H1 (cell line): Measurements from ENCODE around the gene SH3BGRL3. TPM values are rescaled to one million over a fixed set of nuclear protein-coding genes. Genes with fewer than 3 reads are reported as not detected.

ENCODE experiments used
- CTCF ChIA-PET: fragments of 300-600 bp; sonication (Branson Sonifier 250); formaldehyde crosslinking; loops from one replicate; lab custom pipeline; 2021; ENCODE audit not compliant: partially characterized antibody; lab: Charles Lee
- POLR2A ChIA-PET: fragments of 300-600 bp; sonication (Branson Sonifier 250); formaldehyde crosslinking; loops from one replicate; lab custom pipeline; 2021; ENCODE audit warnings: inconsistent platforms; ENCODE audit not compliant: partially characterized antibody; lab: Charles Lee
- DNase-seq, 2 experiments: peaks; one replicate each; pipeline versions ENCODE4 v3.0.0 to v3.0.0-alpha.2; 2010 to 2022; ENCODE audit warnings: low spot score in 2 of 2, low read depth in 1 of 2, mixed read lengths in 1 of 2
- FAIRE-seq: peaks from 2 replicates; lab custom pipeline; 2011; peaks lifted over from hg19 to GRCh38; lab: Jason Lieb, UNC
- H2AFZ ChIP-seq: 2 replicates; pipeline ENCODE4 v1.8.1; 2012; ENCODE audit warnings: low read length, inconsistent platforms
- H2AK5ac ChIP-seq: 2 replicates; pipeline ENCODE4 v1.6.1; 2013; ENCODE audit warnings: low read depth, low read length
- H2BK120ac ChIP-seq: replicated peaks from 2 replicates; pipeline ENCODE3; 2013; ENCODE audit warnings: low read depth, low read length, inconsistent platforms
- H2BK12ac ChIP-seq: 2 replicates; pipeline ENCODE4 v1.6.1; 2013; ENCODE audit warnings: low read depth, low read length
- H2BK15ac ChIP-seq: 2 replicates; pipeline ENCODE4 v1.6.1; 2013; ENCODE audit warnings: low read length
- H2BK20ac ChIP-seq: 2 replicates; pipeline ENCODE4 v1.6.1; 2013; ENCODE audit warnings: low read length
- H2BK5ac ChIP-seq: 2 replicates; pipeline ENCODE4 v1.6.1; 2013; ENCODE audit warnings: low read depth, low read length
- H3K14ac ChIP-seq: 2 replicates; pipeline ENCODE4 v1.6.1; 2013; ENCODE audit warnings: inconsistent platforms; ENCODE audit not compliant: insufficient read length
- H3K18ac ChIP-seq: 2 replicates; pipeline ENCODE4 v1.6.1; 2013; ENCODE audit warnings: low read length; ENCODE audit errors: extremely low read depth
- H3K23ac ChIP-seq: 2 replicates; pipeline ENCODE4 v1.6.1; 2013; ENCODE audit warnings: inconsistent platforms; ENCODE audit not compliant: insufficient read length
- H3K23me2 ChIP-seq: 2 replicates; pipeline ENCODE4 v1.6.1; 2013; ENCODE audit warnings: low read depth, low read length
- H3K27ac ChIP-seq: 2 replicates; pipeline ENCODE4 v1.6.1; 2011; ENCODE audit warnings: low read depth, low read length, inconsistent platforms
- H3K27me3 ChIP-seq, 4 experiments: replicated peaks in 1 of 4; 1 replicate in 1 of 4; 2 replicates in 3 of 4; pipeline versions ENCODE4 v1.6.1 to v1.8.1; 2011 to 2013; ENCODE audit warnings: low read length in 3 of 4, mild to moderate bottlenecking in 3 of 4, inconsistent platforms in 2 of 4, mixed read lengths in 2 of 4, moderate library complexity in 1 of 4; ENCODE audit not compliant: control insufficient read depth in 3 of 4, insufficient read depth in 3 of 4; ENCODE audit errors: extremely low read depth in 1 of 4
- H3K36me3 ChIP-seq, 4 experiments: 2 replicates each; pipeline versions ENCODE4 v1.6.1 to v1.8.1; 2011 to 2013; ENCODE audit warnings: mild to moderate bottlenecking in 4 of 4, low read length in 3 of 4, moderate library complexity in 2 of 4, control low read depth in 1 of 4, inconsistent platforms in 1 of 4; ENCODE audit not compliant: insufficient read depth in 4 of 4, control insufficient read depth in 2 of 4
- H3K4ac ChIP-seq: replicated peaks from 2 replicates; pipeline ENCODE3; 2013; ENCODE audit warnings: low read length, low read depth, mixed read lengths, inconsistent platforms; ENCODE audit not compliant: insufficient read length
- H3K4me1 ChIP-seq, 4 experiments: replicated peaks in 1 of 4; 1 replicate in 1 of 4; 2 replicates in 3 of 4; pipeline versions ENCODE4 v1.6.1 to v1.8.1; 2011 to 2013; ENCODE audit warnings: low read length in 3 of 4, inconsistent platforms in 2 of 4, mixed read lengths in 1 of 4; ENCODE audit not compliant: insufficient read depth in 4 of 4, control insufficient read depth in 3 of 4
- H3K4me2 ChIP-seq, 2 experiments: 2 replicates each; pipeline versions ENCODE4 v1.6.1 to v1.8.1; 2011 to 2013; ENCODE audit warnings: low read depth in 2 of 2, low read length in 2 of 2, control low read depth in 1 of 2, inconsistent platforms in 1 of 2, mild to moderate bottlenecking in 1 of 2; ENCODE audit not compliant: insufficient read depth in 1 of 2
- H3K4me3 ChIP-seq, 4 experiments: fragments of 200-600, 300-600 bp in 1 of 4; sonication (generic), shearing (Covaris generic), sonication (Bioruptor Twin) in 1 of 4; 2 replicates each; pipeline versions ENCODE4 v1.5.1 to v1.8.1; 2011 to 2016; ENCODE audit warnings: low read length in 4 of 4, low read depth in 3 of 4, control low read depth in 2 of 4, inconsistent platforms in 2 of 4, mild to moderate bottlenecking in 2 of 4, mixed read lengths in 1 of 4, moderate library complexity in 1 of 4; ENCODE audit not compliant: insufficient read depth in 2 of 4; ENCODE audit errors: extremely low read depth in 1 of 4
- H3K56ac ChIP-seq: replicated peaks from 2 replicates; pipeline ENCODE3; 2013; ENCODE audit warnings: low read depth, mild to moderate bottlenecking, mixed read lengths, low read length, inconsistent platforms; ENCODE audit not compliant: insufficient read length
- H3K79me1 ChIP-seq: 2 replicates; pipeline ENCODE4 v1.6.1; 2013; ENCODE audit warnings: low read depth, low read length, control low read depth
- H3K79me2 ChIP-seq, 2 experiments: 2 replicates each; pipeline versions ENCODE4 v1.6.1 to v1.8.1; 2012 to 2013; ENCODE audit warnings: low read length in 2 of 2, mild to moderate bottlenecking in 2 of 2, inconsistent platforms in 1 of 2; ENCODE audit not compliant: insufficient read depth in 2 of 2, control insufficient read depth in 1 of 2
- H3K9ac ChIP-seq, 4 experiments: replicated peaks in 1 of 4; 1 replicate in 1 of 4; 2 replicates in 3 of 4; pipeline versions ENCODE4 v1.6.1 to v1.8.1; 2011 to 2013; ENCODE audit warnings: low read depth in 3 of 4, low read length in 3 of 4, control low read depth in 2 of 4, mild to moderate bottlenecking in 2 of 4, moderate library complexity in 2 of 4, inconsistent platforms in 1 of 4; ENCODE audit errors: extremely low read depth in 1 of 4
- H3K9me3 ChIP-seq, 2 experiments: 2 replicates each; pipeline versions ENCODE4 v1.6.1 to v1.8.1; 2012 to 2013; ENCODE audit warnings: mild to moderate bottlenecking in 2 of 2, moderate library complexity in 2 of 2, control low read depth in 1 of 2, inconsistent platforms in 1 of 2, low read depth in 1 of 2, low read length in 1 of 2, mixed read lengths in 1 of 2; ENCODE audit not compliant: insufficient read depth in 2 of 2
- H4K20me1 ChIP-seq, 2 experiments: replicated peaks in 1 of 2; 2 replicates each; pipeline versions ENCODE3 to v1.8.1; 2011 to 2013; ENCODE audit warnings: inconsistent platforms in 2 of 2, low read length in 2 of 2, mild to moderate bottlenecking in 1 of 2; ENCODE audit not compliant: insufficient read depth in 2 of 2, control insufficient read depth in 1 of 2
- H4K5ac ChIP-seq: 2 replicates; pipeline ENCODE4 v1.6.1; 2013; ENCODE audit warnings: low read length, low read depth, mixed read lengths, inconsistent platforms; ENCODE audit not compliant: insufficient read length
- H4K8ac ChIP-seq: 2 replicates; pipeline ENCODE4 v1.8.0; 2013; ENCODE audit warnings: mild to moderate bottlenecking, moderate library complexity, low read length, inconsistent platforms; ENCODE audit not compliant: insufficient read depth; ENCODE audit errors: extremely low read depth
- H4K91ac ChIP-seq: replicated peaks from 2 replicates; pipeline ENCODE3; 2013; ENCODE audit warnings: low read length, mixed read lengths, inconsistent platforms; ENCODE audit not compliant: insufficient read length
- CBX8 ChIP-seq: fragments of 300-800, 300-1000 bp; sonication (generic); IDR thresholded peaks from 2 replicates; pipeline ENCODE4 v1.7.1; 2016; ENCODE audit warnings: low read depth, low read length, borderline replicate concordance
- POLR2AphosphoS5 ChIP-seq: IDR thresholded peaks from 2 replicates; pipeline ENCODE4 v1.6.1; 2011; ENCODE audit warnings: low read depth, low read length
- SP1 ChIP-seq: IDR thresholded peaks from 2 replicates; pipeline ENCODE4 v1.6.1; 2011; ENCODE audit warnings: low read depth, low read length
- WGBS, 2 experiments: shearing (Covaris generic) in 1 of 2; methylation state at CpG; one replicate each; pipeline versions ENCODE4 v1.1.6 to v1.1.7; 2013 to 2015; ENCODE audit warnings: low lambda C conversion rate in 2 of 2, mixed read lengths in 2 of 2, inconsistent platforms in 1 of 2, low coverage in 1 of 2, missing lambda C conversion rate in 1 of 2; ENCODE audit not compliant: insufficient replicate concordance in 2 of 2, insufficient coverage in 1 of 2, insufficient read length in 1 of 2; ENCODE audit errors: extremely low coverage in 1 of 2, missing lambda C conversion rate in 1 of 2; 5-methylcytosine and 5-hydroxymethylcytosine counted together
- polyA plus RNA-seq, 7 experiments: library from polyadenylated mRNA; depleted of rRNA in 3 of 7; stranded (reverse) in 5 of 7; unstranded in 2 of 7; fragments of >200 nt in 5 of 7; fragments of 200-250 nt in 2 of 7; gene quantifications; 1 replicate in 5 of 7; 2 replicates in 1 of 7; 4 replicates in 1 of 7; pipeline versions ENCODE4 v1.2.1 to v1.2.3, GENCODE V29; 2011 to 2013; ENCODE audit warnings: missing spikeins in 2 of 7, mixed read lengths in 2 of 7
- total RNA-seq: library from RNA; stranded (reverse); fragmentation: NEBNext Ultra II Directional; extraction: Animal tissue kit (Norgen Biotek cat#: 25700); gene quantifications from 2 replicates; pipeline ENCODE4 v1.2.1, GENCODE V29; 2021
- TF ChIP-seq, protein P1 (sequence below), 3 experiments: IDR thresholded peaks; 1 replicate in 2 of 3; 2 replicates in 1 of 3; pipeline versions ENCODE4 v1.5.1 to v1.6.1; 2011; ENCODE audit warnings: low read length in 3 of 3, mild to moderate bottlenecking in 3 of 3, inconsistent platforms in 2 of 3, low read depth in 1 of 3, moderate library complexity in 1 of 3; ENCODE audit not compliant: insufficient read depth in 1 of 3; ENCODE audit errors: control extremely low read depth in 1 of 3

The SH3BGRL3 gene
- total and polyA plus RNA-seq, 2 of the 8 experiments (the other 6 are each of a cell fraction or from before 2014, with no cell fraction given), result 77.8 to 107 TPM

DNA sequence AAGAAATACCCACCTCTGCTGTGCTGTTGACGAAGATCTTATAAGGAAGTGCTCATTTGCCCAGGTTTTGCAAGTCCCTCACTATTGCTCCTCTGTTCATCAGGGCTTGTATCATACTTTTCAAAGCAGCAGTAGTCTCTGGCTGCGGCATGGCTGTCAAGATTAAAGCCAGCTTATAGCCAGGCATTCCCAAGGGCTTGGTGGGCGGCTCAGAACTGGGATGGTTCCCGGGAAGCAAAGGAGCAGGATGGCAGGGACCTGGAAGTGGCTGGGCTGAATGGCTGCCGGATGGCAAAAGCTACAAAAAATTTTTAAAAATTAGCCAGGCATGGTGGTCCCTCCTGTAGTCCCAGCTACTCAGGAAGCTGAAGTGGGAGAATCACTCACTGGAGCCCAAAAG is 16.7 kb upstream of the SH3BGRL3 start:
- no peak overlapping the region for H2BK12ac ChIP-seq
- peaks cover 0 to 2% of the 10 kb centered on the region in 2 experiments for H4K20me1 ChIP-seq
- H3K4me1 ChIP-seq, result no peaks in the 10 kb centered on the region
- H2BK5ac ChIP-seq, result no peak overlapping the region
- H3K56ac ChIP-seq, result no peak overlapping the region
- no peak overlapping the region for H3K23ac ChIP-seq
- H4K5ac ChIP-seq, result no peak overlapping the region
- H4K8ac ChIP-seq, result no peak overlapping the region
- no peak for TF ChIP-seq CBX8
- no peak for TF ChIP-seq POLR2AphosphoS5
- TF ChIP-seq, protein P1, sequence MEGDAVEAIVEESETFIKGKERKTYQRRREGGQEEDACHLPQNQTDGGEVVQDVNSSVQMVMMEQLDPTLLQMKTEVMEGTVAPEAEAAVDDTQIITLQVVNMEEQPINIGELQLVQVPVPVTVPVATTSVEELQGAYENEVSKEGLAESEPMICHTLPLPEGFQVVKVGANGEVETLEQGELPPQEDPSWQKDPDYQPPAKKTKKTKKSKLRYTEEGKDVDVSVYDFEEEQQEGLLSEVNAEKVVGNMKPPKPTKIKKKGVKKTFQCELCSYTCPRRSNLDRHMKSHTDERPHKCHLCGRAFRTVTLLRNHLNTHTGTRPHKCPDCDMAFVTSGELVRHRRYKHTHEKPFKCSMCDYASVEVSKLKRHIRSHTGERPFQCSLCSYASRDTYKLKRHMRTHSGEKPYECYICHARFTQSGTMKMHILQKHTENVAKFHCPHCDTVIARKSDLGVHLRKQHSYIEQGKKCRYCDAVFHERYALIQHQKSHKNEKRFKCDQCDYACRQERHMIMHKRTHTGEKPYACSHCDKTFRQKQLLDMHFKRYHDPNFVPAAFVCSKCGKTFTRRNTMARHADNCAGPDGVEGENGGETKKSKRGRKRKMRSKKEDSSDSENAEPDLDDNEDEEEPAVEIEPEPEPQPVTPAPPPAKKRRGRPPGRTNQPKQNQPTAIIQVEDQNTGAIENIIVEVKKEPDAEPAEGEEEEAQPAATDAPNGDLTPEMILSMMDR (IDR thresholded peaks at IDR 0.05; ENCODE audit: control extremely low read depth in 1 of 3, insufficient read depth in 1 of 3, low read depth in 1 of 3, low read length in 3 of 3), result no peak
- no peak for TF ChIP-seq SP1
- H3K79me1 ChIP-seq, result no peaks in the 10 kb centered on the region
- H3K27me3 ChIP-seq, result no peaks in the 10 kb centered on the region
- H3K14ac ChIP-seq, result no peak overlapping the region
- DNase-seq, result no peak
- no peak for FAIRE-seq
- H2AFZ ChIP-seq, result no peak overlapping the region
- no peak overlapping the region for H3K4ac ChIP-seq
- WGBS, 2 experiments, result 87% methylated on average over 5 of the region's 5 CpGs; no CpG with 5 or more reads in 1 of the 2 experiments
- H3K9me3 ChIP-seq, result no peaks in the 10 kb centered on the region
- POLR2A ChIA-PET, result interaction anchor here (1.7 kb wide), 1 partner anchor 17 kb away, joined by 3 read pairs; the partner anchor contains the start of gene SH3BGRL3
- CTCF ChIA-PET, result interaction anchor here (0.9 to 4.5 kb wide), 4 partner anchors 12 to 252 kb away, joined by 4 to 21 read pairs (median 6); partner anchors contain the start of gene CATSPER4
- H3K4me3 ChIP-seq, result no peak overlapping the region
- H2BK15ac ChIP-seq, result no peak overlapping the region
- H3K9ac ChIP-seq, result no peak overlapping the region
- no peak overlapping the region for H3K4me2 ChIP-seq
- H3K36me3 ChIP-seq, result peaks cover 11 to 54% (median 36%) of the 10 kb centered on the region in 4 experiments; a peak in 7 of 8 replicates
- no peak overlapping the region for H3K27ac ChIP-seq
- no peak overlapping the region for H3K18ac ChIP-seq
- no peak overlapping the region for H2BK20ac ChIP-seq
- H3K23me2 ChIP-seq, result no peaks in the 10 kb centered on the region
- H4K91ac ChIP-seq, result no peak overlapping the region
- no peaks in the 10 kb centered on the region for H3K79me2 ChIP-seq
- no peak overlapping the region for H2AK5ac ChIP-seq
- H2BK120ac ChIP-seq, result no peak overlapping the region
